ENCODE data around the gene TGFBR3. TPM values are rescaled to one million over a fixed set of nuclear protein-coding genes. Genes with fewer than 3 reads are reported as not detected.

The TGFBR3 gene
- total and polyA plus RNA-seq, 7 donors = 1.2 to 170 (median 92.2) TPM

DNA sequence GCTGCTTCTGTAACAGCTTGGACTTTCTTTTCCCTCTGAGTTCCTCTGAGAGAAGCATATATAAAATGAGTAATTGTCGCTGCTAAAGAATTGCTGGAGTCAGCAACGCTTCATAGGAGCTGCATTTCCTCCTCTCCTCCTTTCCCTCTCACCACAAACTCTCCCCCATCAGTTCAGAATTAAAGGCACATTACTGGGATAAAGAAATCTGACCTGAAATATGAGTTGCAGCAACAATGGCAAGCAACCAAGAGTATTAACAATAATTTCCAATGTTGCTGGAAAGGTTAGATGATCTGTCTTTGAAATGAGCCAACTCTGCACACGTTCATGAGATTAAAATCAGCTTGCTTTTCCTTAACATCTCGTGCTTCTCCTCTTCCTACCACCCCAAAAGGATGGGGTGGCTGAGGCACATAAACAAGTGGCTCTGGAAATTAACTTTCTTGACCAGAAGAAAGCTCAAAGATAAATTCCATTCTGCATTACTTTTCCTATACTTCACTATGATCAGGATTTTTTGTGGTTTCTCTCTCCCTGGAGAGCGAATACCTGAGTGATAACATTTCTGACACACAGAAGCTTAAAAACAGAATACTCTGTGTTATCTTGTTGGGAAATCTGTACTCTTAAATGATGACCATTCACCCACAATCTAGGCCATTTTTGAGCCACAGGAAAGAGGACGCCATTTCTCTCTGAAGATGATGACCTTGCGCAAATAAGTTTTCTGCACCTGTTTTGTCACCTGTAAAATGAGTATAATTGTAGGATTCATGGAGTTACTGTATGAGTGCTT, 90.2 kb downstream of the TGFBR3 start:
- 75 to 87% methylated on average over 7 of the region's 7 CpGs for WGBS, 2 donors
- H3K36me3 ChIP-seq = peaks cover 0 to 10% (median 0%) of the 10 kb centered on the region in 4 donors
- no peak for DNase-seq
- no peaks in the 10 kb centered on the region for H3K9me3 ChIP-seq
- intact Hi-C loops (cut with DNase I) = no loop called here
- H3K27ac ChIP-seq = peak overlapping the region; percentile 73 to 80 (median 77)
- peaks cover 0 to 83% (median 78%) of the 10 kb centered on the region in 4 donors for H3K4me1 ChIP-seq
- TF ChIP-seq POLR2AphosphoS5 (IDR thresholded peaks at IDR 0.05) (peak; percentile 20 to 36 (median 27)), EP300 (IDR thresholded peaks at IDR 0.05) (peak in 1 of 4 donors; percentile 3)
- TF ChIP-seq, protein P1, sequence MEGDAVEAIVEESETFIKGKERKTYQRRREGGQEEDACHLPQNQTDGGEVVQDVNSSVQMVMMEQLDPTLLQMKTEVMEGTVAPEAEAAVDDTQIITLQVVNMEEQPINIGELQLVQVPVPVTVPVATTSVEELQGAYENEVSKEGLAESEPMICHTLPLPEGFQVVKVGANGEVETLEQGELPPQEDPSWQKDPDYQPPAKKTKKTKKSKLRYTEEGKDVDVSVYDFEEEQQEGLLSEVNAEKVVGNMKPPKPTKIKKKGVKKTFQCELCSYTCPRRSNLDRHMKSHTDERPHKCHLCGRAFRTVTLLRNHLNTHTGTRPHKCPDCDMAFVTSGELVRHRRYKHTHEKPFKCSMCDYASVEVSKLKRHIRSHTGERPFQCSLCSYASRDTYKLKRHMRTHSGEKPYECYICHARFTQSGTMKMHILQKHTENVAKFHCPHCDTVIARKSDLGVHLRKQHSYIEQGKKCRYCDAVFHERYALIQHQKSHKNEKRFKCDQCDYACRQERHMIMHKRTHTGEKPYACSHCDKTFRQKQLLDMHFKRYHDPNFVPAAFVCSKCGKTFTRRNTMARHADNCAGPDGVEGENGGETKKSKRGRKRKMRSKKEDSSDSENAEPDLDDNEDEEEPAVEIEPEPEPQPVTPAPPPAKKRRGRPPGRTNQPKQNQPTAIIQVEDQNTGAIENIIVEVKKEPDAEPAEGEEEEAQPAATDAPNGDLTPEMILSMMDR (IDR thresholded peaks at IDR 0.05) = no peak
- H3K4me3 ChIP-seq = no peak overlapping the region
- H3K27me3 ChIP-seq = no peaks in the 10 kb centered on the region

DNA sequence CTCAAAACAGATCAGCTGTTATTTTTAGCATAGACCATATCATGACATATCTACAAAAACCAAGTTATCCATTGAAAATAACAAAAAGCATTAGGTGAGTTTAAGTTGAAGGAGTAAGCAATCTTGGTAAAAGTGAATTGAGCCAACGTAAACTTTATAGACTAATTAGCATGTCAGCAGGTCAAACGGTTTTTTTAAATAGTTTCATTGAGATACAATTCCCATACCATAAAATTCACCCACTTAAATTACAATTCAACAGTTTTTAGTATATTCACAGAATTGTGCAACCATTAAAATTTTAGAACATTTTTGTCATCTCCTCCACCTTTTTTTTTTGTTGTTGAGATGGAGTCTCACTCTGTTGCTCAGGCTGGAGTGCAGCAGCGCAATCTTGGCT, 92.1 kb downstream of the TGFBR3 start:
- peaks cover 0 to 91% (median 85%) of the 10 kb centered on the region in 4 donors for H3K4me1 ChIP-seq
- TF ChIP-seq, protein P1 (IDR thresholded peaks at IDR 0.05) = no peak
- TF ChIP-seq POLR2AphosphoS5 (IDR thresholded peaks at IDR 0.05) (no peak), EP300 (IDR thresholded peaks at IDR 0.05) (no peak), POLR2A (IDR thresholded peaks at IDR 0.05) (no peak)
- WGBS, 2 donors = 53 to 82% methylated on average over 3 of the region's 3 CpGs
- peaks cover 0 to 10% (median 0%) of the 10 kb centered on the region in 4 donors for H3K36me3 ChIP-seq
- no peak overlapping the region for H3K4me3 ChIP-seq
- intact Hi-C loops (cut with DNase I) = loop anchor here (5.0 kb wide), 1 partner anchor 33 kb away; no protein-coding TSS in a partner anchor
- DNase-seq = no peak
- no peaks in the 10 kb centered on the region for H3K27me3 ChIP-seq
- H3K27ac ChIP-seq = peak overlapping the region in 3 of 4 donors; percentile 73 to 80 (median 80)
- no peaks in the 10 kb centered on the region for H3K9me3 ChIP-seq

DNA sequence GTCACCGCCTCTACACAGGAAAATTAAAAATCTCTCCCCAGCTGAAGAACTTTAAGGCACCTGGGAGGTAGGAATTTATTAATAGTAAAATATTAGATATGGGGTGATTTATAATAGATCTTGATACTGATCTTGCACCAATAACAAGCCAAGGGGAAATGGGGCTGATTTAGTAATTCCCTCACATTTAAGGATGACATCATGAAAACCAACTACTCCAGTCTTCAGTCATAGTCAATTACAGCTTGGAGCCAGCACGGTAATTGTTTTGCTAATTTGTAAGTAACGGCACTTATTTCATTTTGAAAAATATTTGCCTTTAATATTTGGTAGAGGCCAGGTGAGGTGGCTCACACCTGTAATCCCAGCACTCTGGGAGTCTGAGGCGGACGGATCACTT, 92.8 kb downstream of the TGFBR3 start:
- WGBS, 2 donors = 95 to 98% methylated on average over 5 of the region's 5 CpGs
- Histone ChIP-seq H3K36me3 (peaks cover 0 to 10% (median 0%) of the 10 kb centered on the region in 4 donors), H3K4me3 (no peak overlapping the region), H3K4me1 (peaks cover 0 to 91% (median 85%) of the 10 kb centered on the region in 4 donors), H3K27me3 (no peaks in the 10 kb centered on the region), H3K27ac (peak overlapping the region; percentile 45 to 80 (median 75)), H3K9me3 (no peaks in the 10 kb centered on the region)
- no peak for DNase-seq
- TF ChIP-seq POLR2A (IDR thresholded peaks at IDR 0.05) (no peak), POLR2AphosphoS5 (IDR thresholded peaks at IDR 0.05) (no peak), EP300 (IDR thresholded peaks at IDR 0.05) (no peak)
- intact Hi-C loops (cut with DNase I) = loop anchor here (5.0 kb wide), 1 partner anchor 34 kb away; no protein-coding TSS in a partner anchor

DNA sequence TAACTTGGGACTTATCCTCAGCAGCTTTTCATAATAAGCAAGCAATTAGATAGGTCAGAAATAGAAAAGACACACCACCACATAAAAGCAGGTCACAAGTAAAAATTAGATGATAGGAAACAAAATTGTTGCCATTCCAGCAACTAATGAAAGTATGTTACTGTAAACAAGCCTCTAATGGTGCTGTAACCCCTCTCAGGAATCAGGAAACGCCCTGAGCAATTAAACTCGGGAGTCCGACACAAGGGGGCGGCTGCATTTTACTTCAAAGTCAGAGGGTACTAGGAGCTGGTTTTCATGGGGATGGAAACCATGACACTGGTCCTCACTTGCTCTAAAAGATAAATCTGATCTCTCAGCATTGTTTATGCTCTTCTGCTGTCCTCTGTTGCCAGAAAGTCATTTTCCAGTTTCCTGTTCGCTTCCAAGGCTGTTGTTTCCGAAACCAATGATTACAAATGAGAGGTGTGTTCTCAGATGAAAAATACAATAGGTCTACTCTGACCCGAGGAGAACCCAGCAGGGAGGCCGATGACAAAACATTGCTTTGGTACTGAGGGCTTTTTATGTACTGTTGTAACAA, 93.4 kb downstream of the TGFBR3 start:
- 42 to 62% methylated on average over 8 of the region's 8 CpGs for WGBS, 2 donors
- Histone ChIP-seq H3K4me3 (no peak overlapping the region), H3K4me1 (peaks cover 0 to 90% (median 85%) of the 10 kb centered on the region in 4 donors), H3K27me3 (no peaks in the 10 kb centered on the region), H3K36me3 (peaks cover 0 to 10% (median 0%) of the 10 kb centered on the region in 4 donors), H3K9me3 (no peaks in the 10 kb centered on the region), H3K27ac (peak overlapping the region; percentile 45 to 80 (median 75))
- TF ChIP-seq POLR2AphosphoS5 (IDR thresholded peaks at IDR 0.05) = no peak
- TF ChIP-seq, protein P1 (IDR thresholded peaks at IDR 0.05) = no peak
- no peak for TF ChIP-seq EP300 (IDR thresholded peaks at IDR 0.05)
- TF ChIP-seq POLR2A (IDR thresholded peaks at IDR 0.05) = no peak
- intact Hi-C loops (cut with DNase I) = loop anchor here (5.0 kb wide), 1 partner anchor 35 kb away; no protein-coding TSS in a partner anchor
- no peak for DNase-seq
